IPS DF 4.7 (cell line): Measurements from ENCODE around the gene TFAM.
"Not testable (repeated sequence)": the region's sequence is repeated elsewhere in the genome, so short reads cannot be mapped to it uniquely, and the experiment has no call there.

Experiments
- DNase-seq: peaks from one replicate; pipeline ENCODE4 v3.0.0-alpha.2; 2013; ENCODE audit warnings: low spot score; ENCODE audit errors: extremely low read depth

TFAM gene

GRCh38 chr10:58372607-58373441 is 12.4 kb upstream of the TFAM start:
- no peak for DNase-seq

- DNase-seq: no peak
Measured at GRCh38 chr10:58373442-58373827, 11.8 kb upstream of the TFAM start.

GRCh38 chr10:58382489-58382995 is 2.7 kb upstream of the TFAM start:
- DNase-seq: no peak

GRCh38 chr10:58384095-58384494 is 1.1 kb upstream of the TFAM start:
- no peak for DNase-seq

GRCh38 chr10:58384544-58384998 is 639 bp upstream of the TFAM start:
- DNase-seq: no peak

GRCh38 chr10:58385784-58386112 is 538 bp downstream of the TFAM start:
- no peak for DNase-seq

- no peak for DNase-seq
Measured at GRCh38 chr10:58389024-58389423, 3.8 kb downstream of the TFAM start.

- no peak for DNase-seq
Measured at GRCh38 chr10:58393317-58393716, 8.1 kb downstream of the TFAM start.

- DNase-seq: no peak
Measured at GRCh38 chr10:58394471-58394870, 9.3 kb downstream of the TFAM start.

- DNase-seq: no peak
Measured at GRCh38 chr10:58396057-58396456, 10.8 kb downstream of the TFAM start.

- no peak for DNase-seq
Measured at GRCh38 chr10:58397830-58398229, 12.6 kb downstream of the TFAM start.

GRCh38 chr10:58399410-58399809 is 14.2 kb downstream of the TFAM start:
- DNase-seq: no peak

- no peak for DNase-seq
Measured at GRCh38 chr10:58400609-58401008, 15.4 kb downstream of the TFAM start.

GRCh38 chr10:58404001-58404400 is 18.8 kb downstream of the TFAM start:
- no peak for DNase-seq

- no peak for DNase-seq
Measured at GRCh38 chr10:58409956-58410610, 24.9 kb downstream of the TFAM start.

GRCh38 chr10:58412502-58412961 is 27.3 kb downstream of the TFAM start:
- no peak for DNase-seq

GRCh38 chr10:58414270-58415041 is 29.2 kb downstream of the TFAM start:
- no peak for DNase-seq

GRCh38 chr10:58415757-58416156 is 30.5 kb downstream of the TFAM start:
- DNase-seq: no peak

GRCh38 chr10:58417902-58418301 is 32.7 kb downstream of the TFAM start:
- DNase-seq: not testable (repeated sequence)

GRCh38 chr10:58424176-58424575 is 39.0 kb downstream of the TFAM start:
- no peak for DNase-seq

GRCh38 chr10:58428436-58428835 is 43.2 kb downstream of the TFAM start:
- DNase-seq: not testable (repeated sequence)

GRCh38 chr10:58431903-58432302 is 46.7 kb downstream of the TFAM start:
- DNase-seq: no peak
